Loucy (cell line): ENCODE data around the gene SMIM38.

Source experiments
- EZH2phosphoT487 ChIP-seq: fragments of 200-600 bp; IDR thresholded peaks from 2 replicates; pipeline ENCODE4 v1.6.1; 2018; ENCODE audit warnings: antibody characterized with exemption, mild to moderate bottlenecking, moderate library complexity, borderline replicate concordance
- TF ChIP-seq, protein P1 (sequence below): fragments of 200-600 bp; sonication (generic); conservative IDR thresholded peaks from 2 replicates; pipeline ENCODE4 v1.5.1; 2014; ENCODE audit warnings: mild to moderate bottlenecking, antibody characterized with exemption, low read length

- TF ChIP-seq, protein P1, sequence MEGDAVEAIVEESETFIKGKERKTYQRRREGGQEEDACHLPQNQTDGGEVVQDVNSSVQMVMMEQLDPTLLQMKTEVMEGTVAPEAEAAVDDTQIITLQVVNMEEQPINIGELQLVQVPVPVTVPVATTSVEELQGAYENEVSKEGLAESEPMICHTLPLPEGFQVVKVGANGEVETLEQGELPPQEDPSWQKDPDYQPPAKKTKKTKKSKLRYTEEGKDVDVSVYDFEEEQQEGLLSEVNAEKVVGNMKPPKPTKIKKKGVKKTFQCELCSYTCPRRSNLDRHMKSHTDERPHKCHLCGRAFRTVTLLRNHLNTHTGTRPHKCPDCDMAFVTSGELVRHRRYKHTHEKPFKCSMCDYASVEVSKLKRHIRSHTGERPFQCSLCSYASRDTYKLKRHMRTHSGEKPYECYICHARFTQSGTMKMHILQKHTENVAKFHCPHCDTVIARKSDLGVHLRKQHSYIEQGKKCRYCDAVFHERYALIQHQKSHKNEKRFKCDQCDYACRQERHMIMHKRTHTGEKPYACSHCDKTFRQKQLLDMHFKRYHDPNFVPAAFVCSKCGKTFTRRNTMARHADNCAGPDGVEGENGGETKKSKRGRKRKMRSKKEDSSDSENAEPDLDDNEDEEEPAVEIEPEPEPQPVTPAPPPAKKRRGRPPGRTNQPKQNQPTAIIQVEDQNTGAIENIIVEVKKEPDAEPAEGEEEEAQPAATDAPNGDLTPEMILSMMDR: no peak
- TF ChIP-seq EZH2phosphoT487: no peak
These were observed 26.7 kb upstream of the SMIM38 start for GRCh38 chr11:69129053-69129452.
